SJSA1 (cell line): ENCODE results near the gene CABP7. TPM values are rescaled to one million over a fixed set of nuclear protein-coding genes. Genes with fewer than 3 reads are reported as not detected.

Experiments used
- DNase-seq, 2 experiments: peaks; one replicate each; pipeline ENCODE4 v3.0.0-alpha.2; 2015 to 2020; ENCODE audit warnings: low spot score in 2 of 2, low read depth in 1 of 2
- H3K27ac ChIP-seq: fragments of 250-450 bp; sonication (Bioruptor Pico); 2 replicates; pipeline ENCODE4 v1.5.1; 2020; ENCODE audit warnings: mild to moderate bottlenecking, moderate library complexity
- H3K27me3 ChIP-seq: fragments of 250-450 bp; sonication (Bioruptor Pico); replicated peaks from 2 replicates; pipeline ENCODE4 v1.5.1; 2020; ENCODE audit warnings: mild to moderate bottlenecking, moderate library complexity
- H3K36me3 ChIP-seq: fragments of 250-450 bp; sonication (Bioruptor Pico); 2 replicates; pipeline ENCODE4 v1.5.1; 2020; ENCODE audit warnings: mild to moderate bottlenecking
- H3K4me1 ChIP-seq: fragments of 250-450 bp; sonication (Bioruptor Pico); replicated peaks from 2 replicates; pipeline ENCODE4 v1.6.1; 2021; ENCODE audit warnings: mild to moderate bottlenecking
- H3K4me3 ChIP-seq: fragments of 250-450 bp; sonication (Bioruptor Pico); 2 replicates; pipeline ENCODE4 v1.5.1; 2020; ENCODE audit warnings: mild to moderate bottlenecking
- H3K9me3 ChIP-seq: fragments of 250-450 bp; sonication (Bioruptor Pico); replicated peaks from 2 replicates; pipeline ENCODE4 v1.5.1; 2020; ENCODE audit warnings: mild to moderate bottlenecking
- total RNA-seq: library from RNA; depleted of rRNA; stranded (reverse); fragments of >200 nt; shearing (Covaris generic); gene quantifications from 2 replicates; pipeline ENCODE4 v1.2.3, GENCODE V29; 2014; rRNA removed

The CABP7 gene
- total RNA-seq, 1 experiment from 2014 or later, result not detected

DNA sequence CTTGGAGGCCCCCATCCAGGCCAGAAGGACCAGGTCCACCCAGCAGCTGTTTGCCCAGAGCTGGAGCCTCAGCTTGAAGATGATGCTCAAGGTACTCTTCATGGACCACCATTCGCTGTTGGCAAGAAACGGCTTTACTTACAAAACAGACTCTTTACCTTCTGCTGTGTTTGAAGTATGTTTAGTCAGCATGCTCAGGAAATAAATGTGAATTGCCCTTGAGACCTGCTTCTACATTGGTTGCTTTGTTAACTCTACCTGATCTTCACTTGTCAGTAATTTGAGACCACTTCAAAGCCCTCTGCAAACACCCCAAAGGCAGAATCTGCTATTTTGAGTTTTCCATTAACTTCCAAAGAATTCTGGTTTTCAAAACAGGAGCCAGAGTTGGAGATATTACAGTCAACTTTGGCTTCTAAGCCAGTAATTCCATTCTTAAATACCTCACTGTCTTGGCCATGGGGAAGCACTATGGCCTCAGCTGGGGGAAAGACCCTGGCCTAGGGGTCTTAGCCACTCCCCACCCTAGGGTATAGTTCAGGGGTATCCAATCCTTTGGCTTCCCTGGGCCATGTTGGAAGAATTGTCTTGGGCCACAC is 50.0 kb downstream of the CABP7 start:
- Histone ChIP-seq H3K4me1 (peaks cover 22% of the 10 kb centered on the region), H3K4me3 (no peak overlapping the region), H3K27me3 (no peaks in the 10 kb centered on the region), H3K9me3 (no peaks in the 10 kb centered on the region), H3K27ac (no peak overlapping the region), H3K36me3 (peaks cover 37% of the 10 kb centered on the region)
- DNase-seq, result no peak

DNA sequence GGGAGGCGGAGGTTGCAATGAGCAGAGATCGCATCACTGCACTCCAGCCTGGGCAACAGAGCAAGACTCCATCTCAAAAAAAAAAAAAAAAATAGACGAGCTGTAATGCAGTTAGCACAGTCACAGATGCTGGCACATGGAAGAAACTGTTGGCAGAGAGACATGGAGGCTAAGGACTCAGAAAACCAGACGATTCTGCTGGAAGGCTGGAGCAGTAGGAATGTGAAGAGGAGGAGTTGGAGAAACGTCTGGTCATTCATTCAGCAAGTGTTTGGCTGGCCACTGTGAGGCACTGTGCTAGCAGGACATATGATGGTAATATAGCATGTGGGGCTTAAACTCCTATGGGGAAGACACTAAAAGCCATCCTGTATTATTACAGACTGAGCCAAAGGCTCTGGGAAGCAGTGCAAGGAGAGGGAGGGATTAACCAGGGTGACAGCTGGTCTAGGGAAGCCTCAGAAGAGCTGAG is 52.4 kb downstream of the CABP7 start:
- Histone ChIP-seq H3K36me3 (peaks cover 37% of the 10 kb centered on the region), H3K27ac (no peak overlapping the region), H3K9me3 (no peaks in the 10 kb centered on the region), H3K4me3 (no peak overlapping the region), H3K27me3 (no peaks in the 10 kb centered on the region), H3K4me1 (peaks cover 19% of the 10 kb centered on the region)
- DNase-seq, result no peak

DNA sequence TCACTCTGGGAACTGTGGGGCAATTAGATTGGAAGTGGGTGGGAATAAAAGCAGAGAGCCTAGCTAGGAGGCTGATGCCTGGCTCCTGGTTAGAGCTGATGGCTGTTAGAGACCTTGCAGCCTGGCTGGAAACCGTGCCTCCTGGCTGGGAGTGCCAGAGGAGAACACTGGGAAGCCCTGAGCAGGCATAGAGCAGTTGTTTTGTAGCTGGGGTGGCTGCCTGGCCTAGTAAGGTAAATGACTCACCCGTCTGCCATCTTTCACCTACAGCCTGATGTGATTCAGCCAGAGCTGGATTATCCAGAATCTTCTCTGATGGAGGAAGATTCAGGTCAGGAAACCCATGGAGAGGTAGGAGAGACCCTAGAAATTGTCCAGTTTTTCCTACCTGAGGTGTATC is 53.4 kb downstream of the CABP7 start:
- DNase-seq, result no peak
- Histone ChIP-seq H3K27ac (no peak overlapping the region), H3K36me3 (peaks cover 35% of the 10 kb centered on the region), H3K4me3 (no peak overlapping the region), H3K27me3 (no peaks in the 10 kb centered on the region), H3K9me3 (no peaks in the 10 kb centered on the region), H3K4me1 (peaks cover 19% of the 10 kb centered on the region)

DNA sequence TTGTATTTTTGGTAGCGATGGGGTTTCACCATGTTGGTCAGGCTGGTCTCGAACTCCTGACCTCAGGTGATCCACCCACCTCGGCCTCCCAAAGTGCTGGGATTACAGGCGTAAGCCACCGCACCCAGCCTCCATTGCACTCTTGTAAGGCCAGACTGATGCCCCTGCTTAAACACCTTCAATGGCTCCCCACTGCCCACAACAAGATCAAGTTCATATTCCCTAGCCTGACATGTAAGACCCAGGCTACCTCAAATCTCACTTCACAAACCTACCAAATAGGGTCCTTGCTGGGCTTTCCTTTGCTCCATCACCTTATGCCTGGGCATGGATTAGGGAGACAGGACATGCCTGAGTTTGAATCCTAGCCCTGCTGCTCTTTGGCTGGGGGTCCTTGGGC is 60.4 kb downstream of the CABP7 start:
- no peak overlapping the region for H3K4me3 ChIP-seq
- no peaks in the 10 kb centered on the region for H3K27me3 ChIP-seq
- peak overlapping the region; percentile 80 for H3K27ac ChIP-seq
- no peaks in the 10 kb centered on the region for H3K36me3 ChIP-seq
- no peak for DNase-seq
- H3K9me3 ChIP-seq, result no peaks in the 10 kb centered on the region
- H3K4me1 ChIP-seq, result peaks cover 47% of the 10 kb centered on the region

DNA sequence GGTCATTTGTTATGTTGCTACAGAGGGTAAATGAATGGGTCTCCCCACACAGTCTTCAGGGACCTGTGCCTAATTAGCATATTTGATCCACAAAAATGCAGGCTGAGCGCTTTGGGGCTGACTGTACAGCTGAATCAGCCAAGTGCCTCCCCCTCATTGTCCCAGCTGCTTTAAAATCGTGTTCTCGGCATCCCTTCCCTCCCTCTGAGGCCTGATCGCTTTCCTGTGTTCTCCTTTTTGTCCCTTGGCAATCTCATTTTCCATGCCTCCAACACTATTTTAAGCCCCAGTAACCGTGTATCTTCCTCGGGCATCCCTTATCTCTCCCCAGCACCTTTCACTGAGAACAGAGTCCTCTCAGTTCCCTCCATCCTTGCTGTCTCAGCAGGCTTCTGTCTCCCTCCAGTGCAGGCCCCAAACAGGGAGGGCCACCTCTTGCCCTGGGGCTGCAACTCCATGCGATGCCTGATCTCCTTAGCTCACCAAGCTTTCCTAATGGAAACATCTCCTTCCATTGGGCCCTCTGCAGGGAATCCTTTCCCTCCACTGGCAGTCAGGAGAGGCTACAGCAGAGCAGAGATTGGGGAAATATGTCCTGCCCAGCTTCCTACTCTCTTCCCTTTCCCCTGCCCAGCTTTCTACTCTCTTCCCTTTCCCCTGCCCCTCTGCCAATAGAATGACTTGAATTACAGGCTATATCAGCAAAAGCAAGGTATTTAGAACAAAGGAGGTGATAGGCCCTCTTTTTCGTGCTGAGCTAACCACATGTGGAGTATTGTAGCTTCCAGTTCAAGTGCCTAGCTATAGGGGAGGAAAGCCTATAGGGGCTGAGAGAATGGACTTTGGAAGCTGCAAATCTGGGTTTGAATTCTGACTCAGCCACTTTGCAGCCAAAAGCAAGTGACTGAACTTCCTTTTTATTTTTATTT is 61.2 kb downstream of the CABP7 start:
- Histone ChIP-seq H3K4me3 (no peak overlapping the region), H3K36me3 (no peaks in the 10 kb centered on the region), H3K27me3 (no peaks in the 10 kb centered on the region), H3K27ac (peak overlapping the region; percentile 80), H3K9me3 (no peaks in the 10 kb centered on the region), H3K4me1 (peaks cover 47% of the 10 kb centered on the region)
- DNase-seq, result peak; percentile 82 to 88

Other genes starting within 250 kb of the CABP7 start
- not detected in 2 replicates for gene NEFH, start 239.8 kb upstream of the CABP7 start, total RNA-seq
- 49.8 and 54.9 TPM in 2 replicates for gene THOC5, start 166.2 kb upstream of the CABP7 start, total RNA-seq
- 29.4 and 34.5 TPM in 2 replicates for gene NIPSNAP1, start 138.9 kb upstream of the CABP7 start, total RNA-seq
- gene NF2, start 116.4 kb upstream of the CABP7 start, total RNA-seq, result 105 and 151 TPM in 2 replicates
- gene ZMAT5, start 47.0 kb downstream of the CABP7 start, total RNA-seq, result 36.8 and 37.0 TPM in 2 replicates
- gene UQCR10, start 47.4 kb downstream of the CABP7 start, total RNA-seq, result 150 and 218 TPM in 2 replicates
- gene ASCC2, start 118.3 kb downstream of the CABP7 start, total RNA-seq, result 47.0 and 51.9 TPM in 2 replicates
- gene MTMR3, start 163.2 kb downstream of the CABP7 start, total RNA-seq, result 25.6 and 26.4 TPM in 2 replicates